HG02938 (cell line): ENCODE measurements around the gene NFE2L2.
"Not testable (repeated sequence)": the region's sequence is repeated elsewhere in the genome, so short reads cannot be mapped to it uniquely, and the experiment has no call there.

Experiments used
- ATAC-seq: cut with Tn5 transposase; IDR thresholded peaks from one replicate; pipeline ENCODE4 v1.9.1; 2021; ENCODE audit warnings: mild to moderate bottlenecking, moderate library complexity; ENCODE audit not compliant: unreplicated experiment

NFE2L2 gene

DNA sequence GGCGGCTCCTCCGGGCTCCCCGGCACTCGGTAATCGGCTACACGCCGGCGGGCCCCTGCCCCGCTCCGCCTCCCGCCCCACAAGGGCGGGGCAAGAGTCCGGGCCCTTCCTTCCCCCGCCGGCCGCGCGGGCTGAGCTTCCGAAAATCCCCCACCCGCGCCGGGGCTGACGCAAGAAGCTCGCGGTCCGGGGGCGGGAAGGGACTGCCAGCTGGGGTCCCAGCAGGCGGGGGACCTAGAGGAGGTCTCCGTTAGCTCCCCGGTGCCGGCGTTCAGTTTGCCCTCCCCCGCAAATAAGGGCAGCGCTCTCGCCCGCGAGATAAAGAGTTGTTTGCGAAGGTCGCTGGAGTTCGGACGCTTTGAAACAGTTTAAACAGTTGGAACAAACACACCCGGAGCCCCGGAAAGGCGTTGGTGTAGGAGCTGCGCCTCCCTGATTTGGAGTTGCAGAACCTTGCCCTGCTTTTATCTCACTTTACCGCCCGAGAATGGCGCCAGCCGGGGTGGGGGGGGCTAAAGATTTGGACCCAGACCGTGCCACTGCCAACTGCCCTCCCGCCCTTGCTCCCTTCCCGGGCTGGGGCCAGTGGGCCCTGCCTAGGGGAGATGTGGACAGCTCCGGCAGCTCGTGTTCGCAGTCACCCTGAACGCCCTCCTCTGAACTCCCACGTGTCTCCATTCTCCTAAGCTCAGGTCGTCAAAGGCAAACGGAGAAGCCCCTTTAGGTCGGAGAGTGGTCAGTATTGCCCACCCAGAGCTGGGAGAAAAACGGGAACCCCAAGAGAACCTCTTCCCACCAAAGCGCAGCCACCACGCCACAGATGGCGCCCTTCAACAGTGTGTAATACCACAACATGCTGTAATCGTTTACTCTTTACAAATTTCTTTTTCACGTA lies at the start of gene NFE2L2:
TSS of gene NFE2L2 (minus strand) at position 35 of the 895 bp plus-strand sequence. CDS start 151 bp downstream, outside the sequence.
- peak; percentile 46 for ATAC-seq

DNA sequence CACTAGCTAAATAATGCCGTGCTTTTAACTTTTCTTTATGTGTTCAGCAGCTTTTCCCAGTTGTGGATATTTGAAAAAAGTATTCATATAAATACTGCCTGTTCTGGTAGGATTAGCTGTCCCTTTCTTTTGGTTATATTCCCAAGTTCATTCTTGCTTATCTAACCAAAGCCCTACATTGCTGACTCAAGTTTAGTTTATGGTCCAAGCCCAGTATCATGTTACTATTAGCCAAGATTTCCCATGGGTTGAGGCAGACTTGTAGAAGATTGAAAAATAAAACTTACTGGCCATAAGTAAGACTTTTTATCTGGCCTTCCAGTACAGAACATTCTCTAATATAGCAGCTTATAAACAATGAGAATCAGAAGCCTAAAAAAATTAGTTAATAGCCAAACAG lies 49.7 kb upstream of the NFE2L2 start:
- no peak for ATAC-seq

DNA sequence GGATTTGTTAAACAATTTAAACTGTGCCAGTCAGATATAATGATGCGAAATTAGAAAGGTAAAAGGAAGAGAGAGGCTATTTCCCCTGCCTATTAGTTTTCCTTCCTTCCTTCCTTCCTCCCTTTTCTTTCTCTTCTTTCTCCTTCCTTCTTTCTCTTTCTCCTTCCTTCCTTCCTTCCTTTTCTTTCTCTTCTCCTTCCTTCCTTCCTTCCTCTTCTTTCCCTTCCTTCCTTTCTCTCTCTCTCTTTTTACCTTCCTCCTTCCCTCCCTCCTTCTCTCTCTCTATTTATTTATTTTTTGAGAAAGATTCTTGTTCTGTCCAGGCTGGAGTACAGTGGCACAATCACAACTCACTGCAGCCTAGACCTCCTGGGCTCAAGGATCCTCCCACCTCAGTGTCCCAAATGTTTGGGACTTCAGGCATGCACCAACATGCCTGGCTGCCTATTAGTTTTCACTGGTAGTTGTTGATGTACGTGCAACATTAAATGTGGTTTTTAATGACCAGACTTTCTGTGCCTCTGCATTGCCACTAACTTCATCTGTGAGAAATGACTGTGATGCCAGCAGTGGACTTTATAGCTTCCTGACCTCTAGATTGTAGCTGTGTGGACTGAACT lies 48.7 kb upstream of the NFE2L2 start:
- no peak for ATAC-seq

DNA sequence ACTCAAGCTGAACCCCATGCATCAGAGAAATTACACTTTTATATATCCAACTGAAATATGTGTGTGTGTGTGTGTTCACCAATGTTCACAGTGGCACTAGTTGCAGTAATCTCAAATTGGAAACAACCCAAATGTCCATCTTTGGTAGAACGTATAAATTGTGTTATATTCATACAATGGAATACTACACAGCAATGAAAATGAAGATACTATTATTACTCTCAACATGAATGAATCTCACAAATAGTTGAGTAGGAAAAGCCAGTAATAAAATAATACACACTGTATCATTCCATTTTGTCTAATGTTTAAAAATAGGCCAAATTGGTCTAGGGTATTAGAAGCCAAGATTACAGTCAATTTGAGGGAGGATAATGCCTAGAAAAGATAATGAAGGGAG lies 48.0 kb upstream of the NFE2L2 start:
- no peak for ATAC-seq

DNA sequence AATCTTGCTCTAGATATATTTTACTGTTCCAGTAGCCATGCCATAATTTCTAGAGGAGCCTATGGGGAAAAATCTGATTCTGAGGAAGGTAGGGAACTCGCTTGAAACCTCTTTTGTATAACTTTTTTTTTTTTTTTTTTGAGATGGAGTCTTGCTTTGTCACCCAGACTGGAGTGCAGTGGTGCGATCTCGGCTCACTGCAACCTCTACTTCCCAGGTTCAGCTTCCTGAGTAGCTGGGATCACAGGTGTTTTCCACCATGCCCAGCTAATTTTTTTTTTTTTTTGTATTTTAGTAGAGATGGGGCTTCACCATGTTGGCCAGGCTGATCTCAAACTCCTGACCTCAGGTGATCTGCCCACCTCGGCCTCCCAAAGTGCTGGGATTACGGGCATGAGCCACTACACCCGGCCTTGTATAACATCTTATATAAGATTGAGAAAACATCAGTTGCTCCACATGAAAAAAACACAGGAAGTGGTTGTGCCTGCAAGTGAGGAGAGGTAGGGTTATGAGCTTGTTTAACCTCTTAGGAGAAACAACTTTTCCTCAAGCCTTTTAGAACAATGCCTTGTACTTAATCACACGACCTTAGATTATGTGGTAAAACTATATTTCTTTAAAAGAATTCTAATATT lies 45.3 kb upstream of the NFE2L2 start:
- not testable (repeated sequence) for ATAC-seq

DNA sequence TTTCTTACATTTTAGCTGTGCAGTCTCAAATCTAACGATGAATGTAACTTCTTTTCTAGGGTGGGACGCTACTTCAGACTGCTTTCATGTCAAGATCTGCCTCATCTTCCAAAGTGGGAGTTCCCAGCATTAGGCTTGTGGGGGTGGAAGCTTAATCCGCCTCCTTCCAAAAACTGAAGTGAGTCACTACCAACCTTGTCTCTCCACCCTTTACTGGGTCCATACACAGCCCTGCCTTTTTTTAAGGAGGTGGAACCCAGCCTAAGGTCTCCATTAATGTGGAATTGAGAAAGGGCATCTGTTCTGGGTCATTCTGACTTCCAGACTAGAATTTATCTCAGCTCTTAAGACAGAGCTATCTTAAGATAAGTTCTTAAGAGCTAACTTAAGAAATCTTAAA lies 42.0 kb upstream of the NFE2L2 start:
- ATAC-seq, result no peak

DNA sequence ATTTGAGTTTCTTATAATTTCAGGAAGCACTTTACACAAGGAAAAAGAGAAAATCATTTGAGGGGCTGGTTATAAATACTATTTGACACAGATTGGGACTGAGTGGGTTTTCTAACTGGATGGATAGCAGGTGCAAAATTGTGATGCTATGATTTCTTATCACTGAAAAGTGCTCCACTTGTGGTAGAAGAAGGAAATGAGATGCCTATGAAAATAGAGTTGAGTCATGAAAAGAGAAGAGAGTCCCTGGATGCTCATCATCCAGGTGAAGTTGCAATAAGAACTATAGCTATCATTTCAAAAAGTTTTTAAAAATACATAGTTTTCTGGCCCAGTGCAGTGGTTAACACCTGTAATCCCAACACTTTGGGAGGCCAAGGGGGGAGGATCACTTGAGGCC lies 39.4 kb upstream of the NFE2L2 start:
- no peak for ATAC-seq

DNA sequence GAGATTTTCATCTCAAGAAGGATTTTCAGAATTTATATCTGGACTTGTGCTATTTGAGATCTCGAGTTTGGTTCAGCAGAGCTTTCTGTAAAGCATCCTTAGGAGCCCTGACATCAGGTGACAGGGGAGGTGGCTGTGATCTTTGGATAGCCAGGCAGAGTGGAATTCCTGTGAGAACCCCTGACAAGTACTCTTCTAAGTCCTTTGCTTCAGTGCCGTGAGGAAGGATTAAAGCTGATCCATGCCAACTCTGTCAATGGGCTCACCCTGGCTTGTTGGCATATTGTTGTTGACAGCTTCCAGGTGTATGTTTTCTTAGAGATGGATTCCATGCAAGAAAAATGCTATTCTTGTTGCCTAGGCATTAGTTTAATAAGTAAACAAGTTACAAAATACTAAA lies 38.0 kb upstream of the NFE2L2 start:
- no peak for ATAC-seq

DNA sequence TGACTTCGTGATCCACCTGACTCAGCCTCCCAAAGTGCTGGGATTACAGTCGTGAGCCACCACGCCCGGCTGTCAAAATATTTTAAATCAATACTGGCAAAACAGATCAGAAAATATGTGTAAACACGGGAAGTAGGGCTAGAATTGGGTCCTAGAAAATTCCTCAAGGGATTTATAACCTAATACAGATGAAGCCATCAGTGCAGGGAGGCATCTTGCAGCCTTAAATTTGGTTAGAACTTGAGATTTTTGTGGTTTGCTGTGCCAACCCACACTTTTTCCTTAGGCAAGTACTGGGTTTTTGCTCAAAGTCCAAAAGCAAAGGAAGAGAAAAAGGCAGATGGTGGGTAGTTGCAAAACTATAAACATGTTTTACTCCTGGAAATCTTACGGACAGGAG lies 33.7 kb upstream of the NFE2L2 start:
- ATAC-seq, result no peak

DNA sequence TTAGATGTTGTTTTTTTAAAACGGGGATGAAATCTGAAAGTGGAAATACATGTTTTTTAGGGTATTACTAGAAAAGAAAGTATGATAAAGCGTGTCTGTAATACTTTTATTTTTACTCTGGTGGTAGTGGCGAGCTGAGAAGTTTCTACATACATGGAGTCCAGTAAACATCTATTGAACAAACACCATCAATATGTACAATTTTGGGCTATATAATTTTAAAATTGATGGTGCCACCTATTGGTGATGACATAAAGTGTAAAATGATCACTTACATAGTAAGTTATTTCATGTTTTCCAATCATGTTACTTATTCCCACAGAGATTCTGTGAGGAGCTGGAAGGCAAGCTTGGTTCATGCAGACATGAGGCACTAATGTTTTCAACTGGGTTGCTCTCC lies 31.5 kb upstream of the NFE2L2 start:
- ATAC-seq, result no peak

DNA sequence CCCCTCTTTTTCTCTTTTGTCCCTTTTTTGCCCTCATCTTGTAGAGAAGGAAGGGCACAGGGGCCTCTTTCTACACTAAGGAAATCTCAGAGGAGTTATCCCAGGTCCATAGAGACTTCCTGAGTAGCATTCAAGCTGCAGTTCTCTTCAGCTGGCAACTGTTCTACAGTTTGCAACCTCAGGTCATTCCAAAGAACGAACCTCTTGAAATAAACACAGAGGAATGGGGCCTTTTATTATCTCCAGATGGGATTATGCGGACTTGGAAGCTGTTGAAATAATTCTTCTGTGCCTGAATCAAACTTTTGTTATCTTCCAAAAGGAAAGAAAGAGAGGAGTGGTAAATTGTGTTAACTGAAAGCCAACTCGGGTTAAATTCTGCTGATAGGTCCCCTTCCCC lies 31.0 kb upstream of the NFE2L2 start:
- no peak for ATAC-seq

DNA sequence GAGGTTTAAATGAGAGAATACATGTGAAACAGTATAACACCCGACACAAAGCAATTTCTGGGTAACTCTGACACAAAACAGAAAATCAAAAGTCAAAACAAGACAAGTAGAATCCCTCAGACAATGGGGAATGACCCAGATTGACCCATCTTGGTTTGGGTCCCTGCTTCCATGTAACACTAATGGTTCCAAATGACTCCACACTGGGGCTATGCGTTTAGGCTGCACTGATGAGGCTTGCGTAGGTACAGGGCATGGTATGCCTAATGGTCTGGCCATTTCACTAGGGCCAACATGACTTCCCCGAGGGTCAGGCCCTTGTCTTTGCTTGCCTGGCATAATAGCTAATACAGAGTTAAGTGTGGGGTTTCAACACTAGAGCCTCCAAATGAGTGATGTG lies 27.2 kb upstream of the NFE2L2 start:
- ATAC-seq, result no peak

DNA sequence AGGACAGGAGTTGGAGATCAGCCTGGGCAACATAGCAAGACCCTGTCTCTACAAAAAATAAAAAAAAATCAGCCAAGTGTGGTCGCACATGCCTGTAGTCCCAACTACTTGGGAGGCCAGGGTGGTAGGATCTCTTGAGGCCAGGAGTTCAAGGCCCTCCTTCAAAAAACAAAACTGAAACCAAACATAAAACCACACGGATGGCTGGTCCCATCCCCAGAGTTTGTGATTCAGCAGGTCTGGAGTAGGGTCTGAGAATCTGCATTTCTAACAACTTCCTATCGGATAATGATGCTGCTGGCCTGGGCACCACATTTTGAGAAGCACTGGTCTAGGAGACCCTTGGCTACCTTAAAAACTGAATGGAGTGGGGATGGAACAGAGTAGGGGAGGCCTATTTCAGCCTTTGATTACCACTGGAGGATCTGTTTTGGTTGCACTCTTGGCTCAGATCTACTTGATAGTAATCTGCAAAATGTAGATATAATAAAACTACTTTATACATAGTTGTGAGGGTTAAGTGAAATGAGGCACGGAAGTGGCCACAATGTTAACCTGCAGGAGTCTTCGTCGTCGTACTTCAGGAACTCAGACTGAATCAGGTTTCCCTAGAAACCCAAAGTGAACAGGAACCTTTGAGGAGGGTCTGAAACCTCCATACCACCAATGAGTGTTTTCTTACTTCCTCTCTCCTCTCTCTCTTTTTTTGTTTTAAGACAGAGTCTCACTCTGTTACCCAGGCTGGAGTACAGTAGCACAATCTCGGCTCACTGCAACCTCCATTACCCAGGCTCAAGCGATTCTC lies 25.5 kb upstream of the NFE2L2 start:
- peak; percentile 63 for ATAC-seq

DNA sequence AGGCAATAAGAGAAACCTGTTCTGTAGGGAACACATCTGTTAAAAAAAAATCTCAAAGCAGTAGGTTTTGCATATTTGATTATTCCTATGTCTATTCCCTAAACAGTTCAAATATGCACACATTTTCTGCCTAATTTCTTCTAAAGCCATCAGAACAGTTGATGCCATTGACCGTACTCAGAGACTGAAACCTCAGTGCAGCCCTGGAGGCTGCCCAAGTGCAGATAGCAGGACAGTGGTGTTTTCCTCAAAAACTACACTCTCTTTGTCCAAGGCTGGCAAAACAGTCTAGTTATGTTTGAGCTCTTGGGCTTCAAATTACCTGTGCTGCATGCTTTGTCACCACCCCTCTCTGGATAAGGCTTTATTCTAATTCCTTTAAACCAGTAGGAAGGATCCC lies 23.3 kb upstream of the NFE2L2 start:
- no peak for ATAC-seq

DNA sequence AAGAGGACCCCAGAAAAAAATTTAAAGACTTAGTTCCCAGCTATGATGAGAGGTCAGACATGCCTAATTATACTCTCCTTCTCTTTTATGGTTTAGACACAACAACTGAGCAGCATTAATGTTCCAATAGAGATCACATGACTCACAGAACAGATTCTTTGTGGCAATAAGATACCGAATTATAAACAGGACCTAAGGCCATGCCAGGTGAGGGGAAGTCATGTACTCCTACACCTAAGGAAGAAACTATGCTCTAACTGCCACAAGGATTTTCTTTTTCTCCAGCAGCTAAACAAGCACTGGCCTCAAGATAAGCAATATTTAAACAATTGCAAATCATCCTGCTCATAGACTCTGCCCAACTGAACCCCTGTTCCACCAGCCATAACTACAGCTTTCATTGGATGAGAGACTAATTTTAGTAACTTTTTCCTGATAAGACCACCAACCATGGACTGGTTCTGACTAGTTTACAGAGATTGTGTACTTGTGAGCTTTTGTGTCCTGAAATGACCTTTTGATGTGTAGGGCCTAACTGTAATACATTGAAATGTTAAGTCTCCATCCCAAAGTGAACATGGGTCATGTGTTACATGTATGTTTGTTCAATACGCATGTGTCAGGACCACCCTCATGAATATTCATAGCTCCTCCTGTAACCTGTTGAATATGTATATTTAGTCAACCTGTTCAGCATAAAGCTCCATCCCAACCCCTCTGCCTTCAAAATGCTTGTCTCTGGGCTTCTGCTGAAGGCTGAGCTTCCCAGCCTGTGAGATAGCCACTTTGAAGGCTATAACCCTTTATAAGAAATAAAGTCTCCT lies 21.6 kb upstream of the NFE2L2 start:
- no peak for ATAC-seq

DNA sequence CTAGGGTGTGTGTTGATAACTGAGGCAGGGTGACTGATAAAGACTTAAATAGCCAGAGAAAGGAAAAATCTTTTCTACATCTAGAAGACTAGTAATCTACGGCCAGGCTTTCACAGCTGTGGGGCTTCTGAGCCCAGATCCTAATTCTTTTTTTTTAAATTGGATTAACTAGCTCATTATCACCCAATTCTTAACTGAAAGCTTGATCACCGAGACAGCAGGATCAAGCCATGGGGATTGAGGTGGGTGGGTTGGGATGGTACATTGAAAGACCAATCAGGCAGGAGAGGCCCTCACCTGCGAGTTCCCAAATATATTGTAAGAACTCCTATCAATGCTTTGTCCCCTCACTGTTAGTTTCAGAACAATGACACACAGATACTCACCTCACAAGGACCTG lies 20.0 kb upstream of the NFE2L2 start:
- ATAC-seq, result no peak

DNA sequence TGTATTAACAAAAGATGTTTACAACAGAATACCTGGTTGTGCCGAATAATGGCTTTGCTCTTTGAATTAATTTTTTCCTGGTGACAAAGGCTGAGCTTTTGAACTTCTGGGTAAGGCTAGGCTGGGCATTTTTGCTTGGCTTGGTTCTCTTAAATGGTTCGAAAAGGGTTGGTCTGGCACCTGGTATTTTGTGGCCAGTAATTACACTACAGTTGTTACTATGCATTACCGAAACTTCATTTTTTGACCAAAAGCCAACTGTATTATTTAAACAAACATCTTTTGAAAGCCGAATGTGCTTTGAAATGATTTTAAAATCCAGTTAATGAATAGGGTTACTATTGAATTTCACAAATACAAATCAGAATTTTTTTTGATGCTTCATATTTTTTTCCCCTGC lies 19.4 kb upstream of the NFE2L2 start:
- ATAC-seq, result no peak

DNA sequence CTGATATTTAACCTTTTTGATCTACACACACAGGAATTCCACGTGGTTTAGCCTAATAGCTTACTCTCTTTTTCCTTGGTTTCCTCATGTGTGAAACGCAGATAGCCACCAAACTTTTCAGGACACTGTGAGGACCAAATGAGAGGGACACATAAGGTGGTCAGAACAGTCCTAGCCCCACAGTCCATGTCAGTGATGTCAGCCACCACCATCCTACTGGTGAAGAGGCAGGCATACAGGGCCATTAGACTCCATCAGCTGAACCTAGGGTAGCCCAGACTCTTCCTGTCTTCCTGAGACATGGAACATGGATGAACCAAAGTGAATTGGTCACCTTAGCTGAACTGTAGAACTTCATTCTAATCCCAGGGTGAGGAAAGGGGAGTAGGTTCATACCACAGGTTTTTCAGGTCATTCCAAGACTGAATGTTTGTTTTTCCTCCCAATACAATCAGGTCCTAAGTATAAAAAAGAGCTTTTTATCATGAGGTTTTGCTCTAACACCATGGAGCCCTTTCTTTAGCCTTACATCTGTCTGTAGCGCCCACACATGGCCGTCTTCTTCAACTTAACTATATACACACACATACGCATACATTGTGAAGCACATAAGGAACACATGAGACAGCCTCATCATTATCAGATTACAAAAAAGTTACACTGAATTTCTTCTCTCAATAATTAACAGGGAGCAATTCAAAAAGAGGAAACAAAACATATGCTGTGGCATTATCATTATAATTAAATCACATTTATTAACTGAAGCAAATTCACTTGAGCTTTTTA lies 18.5 kb upstream of the NFE2L2 start:
- ATAC-seq, result no peak

DNA sequence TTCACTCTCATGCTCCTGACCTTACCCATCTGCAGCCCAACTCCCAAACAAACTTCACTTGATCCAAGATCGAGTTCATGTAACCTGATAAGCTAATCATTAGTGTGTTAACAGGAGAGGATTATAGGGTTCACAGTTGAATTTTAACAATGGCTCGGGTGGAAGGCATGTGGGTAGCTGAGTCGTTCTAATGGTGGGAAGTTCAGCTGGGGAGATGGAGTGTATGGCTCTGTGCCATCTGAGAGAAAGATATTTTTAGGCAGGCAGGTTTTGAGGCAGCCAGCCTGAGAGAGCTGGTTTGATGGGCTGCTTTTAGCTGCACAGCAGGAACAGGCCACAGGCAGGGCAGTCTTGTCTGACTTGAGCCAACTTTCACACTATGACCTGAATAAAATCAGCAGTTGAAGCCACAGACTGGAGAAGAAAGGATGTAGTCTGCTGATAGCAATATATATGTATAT lies 17.7 kb upstream of the NFE2L2 start:
- no peak for ATAC-seq
